GM18498 (cell line): ENCODE results near the gene RNF111.
"Not testable (repeated sequence)": the region's sequence is repeated elsewhere in the genome, so short reads cannot be mapped to it uniquely, and the experiment has no call there.

ENCODE experiments used
- ATAC-seq: cut with Tn5 transposase; IDR thresholded peaks from one replicate; pipeline ENCODE4 v1.9.1; 2021; ENCODE audit warnings: mild to moderate bottlenecking, moderate library complexity; ENCODE audit not compliant: unreplicated experiment

The RNF111 gene

DNA sequence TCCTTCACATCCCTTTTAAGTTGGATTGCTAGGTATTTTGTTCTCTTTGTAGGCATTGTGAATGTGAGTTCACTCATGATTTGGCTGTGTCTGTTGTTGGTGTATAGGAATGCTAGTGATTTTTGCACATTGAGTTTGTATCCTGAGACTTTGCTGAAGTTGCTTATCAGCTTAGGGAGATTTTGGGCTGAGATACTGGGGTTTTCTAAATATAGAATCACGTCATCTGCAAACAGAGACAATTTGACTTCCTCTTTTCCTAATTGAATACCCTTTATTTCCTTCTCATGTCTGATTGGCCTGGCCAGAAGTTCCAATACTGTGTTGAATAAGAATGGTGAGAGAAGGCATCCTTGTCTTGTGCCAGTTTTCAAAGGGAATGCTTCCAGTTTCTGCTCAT, 139.8 kb downstream of the RNF111 start:
- not testable (repeated sequence) for ATAC-seq

DNA sequence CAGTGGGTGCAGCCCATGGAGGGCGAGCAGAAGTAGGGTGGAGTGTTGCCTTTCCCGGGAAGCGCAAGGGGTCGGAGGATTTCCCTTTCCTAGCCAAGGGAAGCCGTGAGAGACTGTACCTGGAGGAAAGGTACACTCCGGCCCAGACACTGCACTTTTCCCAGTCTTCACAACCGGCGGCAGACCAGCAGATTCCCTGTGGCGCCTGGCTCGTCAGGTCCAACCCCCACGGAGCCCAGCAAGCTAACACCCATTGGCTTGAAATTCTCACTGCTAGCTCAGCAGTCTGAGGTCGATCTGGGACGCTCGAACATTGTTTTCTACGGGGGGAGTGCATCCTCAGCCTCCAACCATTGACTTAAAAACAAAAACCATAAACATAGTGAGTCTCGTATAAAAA, 144.0 kb downstream of the RNF111 start:
- no peak for ATAC-seq

DNA sequence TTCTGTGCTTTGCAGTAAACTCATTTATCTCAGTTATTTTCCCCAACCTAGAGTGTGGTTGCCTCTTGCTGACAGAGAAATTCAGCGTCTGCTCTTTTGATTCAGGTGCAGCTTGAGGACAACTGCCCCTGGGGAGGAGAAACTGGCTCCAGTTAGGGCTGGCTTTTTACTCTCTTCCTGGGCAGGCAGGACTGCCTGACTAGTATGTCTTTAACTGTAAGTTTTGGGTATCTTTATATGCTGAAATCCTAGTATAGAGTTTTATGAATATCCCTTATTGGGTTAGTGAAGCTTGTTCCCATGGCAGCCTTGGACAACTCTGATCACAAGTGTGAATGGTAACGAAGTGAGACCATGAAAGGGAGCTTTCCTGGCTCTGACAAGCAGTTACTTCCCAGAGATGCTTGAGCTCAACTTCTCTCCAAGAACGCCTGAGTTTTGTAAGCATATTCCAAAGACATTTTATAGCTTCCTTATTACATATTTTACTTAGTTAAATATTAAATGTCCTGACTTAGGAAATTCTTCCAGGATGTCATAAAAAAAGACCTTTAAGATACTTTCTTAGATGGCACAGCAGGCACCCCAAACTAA, 144.6 kb downstream of the RNF111 start:
- no peak for ATAC-seq

DNA sequence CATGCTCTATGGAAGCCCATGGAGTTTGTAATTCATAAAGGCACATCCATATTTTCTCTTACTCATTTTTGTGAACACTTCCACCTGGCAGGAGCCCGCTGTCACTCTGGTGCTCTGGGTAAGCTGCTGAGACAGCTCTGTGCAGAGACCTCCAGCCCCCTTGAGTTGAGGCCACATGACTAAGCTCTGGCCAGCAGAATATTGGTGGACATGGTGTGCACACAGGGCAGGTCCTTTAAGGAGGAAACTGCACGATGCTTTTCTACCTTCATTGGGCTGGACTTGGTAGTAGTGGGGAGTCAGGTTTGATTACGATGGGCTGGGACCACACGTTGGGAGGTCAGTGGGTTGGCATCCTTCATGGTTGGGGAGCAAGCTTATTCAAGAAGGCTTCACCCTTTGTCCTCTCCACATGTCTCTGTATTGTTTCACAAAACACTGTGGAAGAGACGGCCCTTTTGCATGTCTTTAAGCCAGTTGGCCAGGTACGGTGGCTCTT, 146.5 kb downstream of the RNF111 start:
- ATAC-seq: no peak

DNA sequence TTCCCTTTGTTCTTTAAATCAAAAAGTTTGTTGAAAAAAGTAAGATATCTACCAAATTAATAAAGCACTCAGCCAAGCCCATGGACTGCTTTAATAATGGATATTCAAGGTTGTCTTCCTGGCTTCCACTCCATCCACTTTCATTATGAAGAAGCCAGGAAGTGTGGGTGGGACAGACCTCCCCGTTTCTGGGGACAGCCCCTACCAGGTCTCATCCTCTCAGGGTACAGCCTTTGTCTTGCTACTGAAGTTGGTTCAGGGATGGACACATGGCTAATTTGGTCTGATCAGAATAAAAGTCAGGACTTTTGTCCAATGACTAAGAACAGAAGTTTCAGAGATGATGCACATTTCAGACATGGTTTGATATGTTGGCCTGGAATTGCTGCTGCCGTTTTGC, 150.1 kb downstream of the RNF111 start:
- no peak for ATAC-seq

DNA sequence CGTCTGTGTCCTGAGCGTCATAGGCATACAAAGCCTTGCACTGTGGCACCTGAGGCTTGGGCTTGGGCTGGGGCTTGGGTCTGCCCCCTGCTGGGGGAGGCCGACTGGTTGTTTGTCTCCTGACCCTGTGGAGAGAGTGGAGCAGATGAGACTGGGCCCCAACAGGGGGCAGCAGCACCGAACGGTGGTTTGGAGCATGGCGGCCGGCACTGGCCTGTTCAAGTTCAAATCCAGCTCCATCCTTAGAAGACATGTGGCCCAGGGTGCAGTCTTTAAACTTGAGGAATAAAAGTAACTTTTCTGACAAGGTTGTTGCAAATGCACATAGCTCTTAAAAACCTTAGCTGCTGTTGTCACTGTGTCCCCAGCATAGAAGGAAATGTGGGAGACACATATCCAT, 150.8 kb downstream of the RNF111 start:
- ATAC-seq: no peak

DNA sequence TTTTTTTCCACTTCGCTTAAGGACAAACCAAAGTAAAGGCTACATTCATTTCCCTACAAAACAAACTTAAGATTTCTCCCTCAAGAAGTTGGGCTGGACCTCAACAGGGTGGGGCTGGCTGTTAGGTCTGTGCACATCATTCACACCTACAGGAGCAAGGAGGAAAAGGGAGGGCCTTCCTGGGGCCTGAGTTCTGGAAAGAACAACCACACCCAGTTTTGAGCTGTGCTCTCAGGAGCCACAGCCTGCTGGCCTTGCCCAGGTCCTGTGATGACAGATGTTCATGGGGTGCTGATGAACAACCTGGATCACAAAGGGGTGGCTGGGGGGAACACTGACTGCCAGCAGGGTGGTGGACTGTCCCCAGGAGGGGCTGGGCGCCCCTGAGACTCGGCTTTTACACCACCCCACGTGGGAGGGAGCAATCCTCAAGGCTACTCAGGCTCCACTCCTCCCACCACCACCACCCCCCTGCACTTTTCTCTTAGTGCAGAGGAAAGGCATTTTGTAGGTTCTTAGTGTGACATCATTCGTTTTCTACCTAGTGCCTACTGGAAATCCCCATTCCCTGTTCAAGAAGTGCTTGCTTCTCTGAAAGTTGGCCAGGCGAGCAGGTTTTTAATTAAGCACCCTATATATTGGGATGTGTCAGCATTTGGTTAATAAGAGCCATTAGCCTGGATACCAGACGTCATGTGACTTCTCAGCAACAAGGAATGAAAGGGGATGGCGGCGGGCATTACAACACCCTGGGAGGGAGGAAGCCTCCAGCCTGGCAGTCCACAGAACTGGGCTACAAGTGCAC, 153.2 kb downstream of the RNF111 start:
- no peak for ATAC-seq

DNA sequence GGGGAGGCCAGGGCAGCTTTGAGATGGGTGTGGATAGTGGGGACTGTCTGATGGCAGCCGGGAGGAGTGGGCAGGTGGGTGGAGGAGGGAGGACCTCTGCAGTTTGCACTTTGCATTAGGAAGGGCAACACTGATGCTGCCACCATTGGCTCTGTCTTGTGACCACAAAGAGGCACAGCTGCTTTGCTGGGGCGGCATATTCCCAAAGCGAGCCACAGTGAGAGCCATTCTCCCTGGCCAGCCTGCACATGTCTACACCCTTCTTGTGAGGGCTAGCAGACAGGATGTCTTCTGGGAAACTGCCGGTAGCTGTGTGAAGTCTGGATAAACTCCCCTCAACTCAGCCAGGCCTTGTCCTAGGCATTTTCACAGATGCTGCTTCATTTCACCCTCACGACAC, 155.8 kb downstream of the RNF111 start:
- no peak for ATAC-seq

DNA sequence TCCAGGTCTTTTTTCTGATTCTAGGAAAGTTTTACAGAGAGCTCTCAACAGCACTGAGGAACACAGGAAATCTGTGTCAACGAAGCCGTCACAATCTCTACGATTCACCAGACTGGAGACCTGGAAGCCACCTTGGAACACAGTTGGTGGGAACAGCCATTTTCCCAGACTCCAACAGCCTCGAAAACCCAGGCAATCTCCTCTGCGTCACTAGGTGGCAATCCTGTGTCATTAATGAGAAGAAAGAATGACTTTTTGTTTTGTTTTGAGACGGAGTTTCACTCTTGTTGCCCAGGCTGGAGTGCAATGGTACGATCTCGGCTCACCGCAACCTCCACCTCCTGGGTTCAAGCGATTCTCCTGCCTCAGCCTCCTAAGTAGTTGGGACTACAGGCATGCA, 157.1 kb downstream of the RNF111 start:
- not testable (repeated sequence) for ATAC-seq
